Measurements from ENCODE around the gene RGS12. TPM values are rescaled to one million over a fixed set of nuclear protein-coding genes. Genes with fewer than 3 reads are reported as not detected.

The RGS12 gene
- total and polyA plus RNA-seq, 2 experiments from 2014 or later = 8.0 to 19.0 TPM

GRCh38 chr4:3244747-3245146 is 48.1 kb upstream of the RGS12 start:
- no peaks in the 10 kb centered on the region for H3K79me2 ChIP-seq (replicated peaks; ENCODE audit: insufficient read depth)
- no peak overlapping the region for H2AFZ ChIP-seq
- 0 out of 2 replicates have a peak, but pooled peaks cover 2% of the 10 kb centered on the region for H3K36me3 ChIP-seq (ENCODE audit: insufficient read depth)
- Mint-ChIP-seq H3K4me3 (no peak overlapping the region), H3K36me3 (ENCODE audit: low read depth) (peaks cover 12% of the 10 kb centered on the region), H3K27me3 (ENCODE audit: insufficient read depth, low read depth, poor library complexity) (peaks cover 12% of the 10 kb centered on the region), H3K9me3 (no peaks in the 10 kb centered on the region), H3K27ac (no peak overlapping the region), H3K4me1 (peaks cover 34% of the 10 kb centered on the region)
- H3K4me2 ChIP-seq = no peak overlapping the region
- H3F3A ChIP-seq (replicated peaks; ENCODE audit: low read depth) = no peaks in the 10 kb centered on the region
- H3K4me3 ChIP-seq = no peak overlapping the region
- H4K20me1 ChIP-seq (replicated peaks; ENCODE audit: insufficient read depth) = peaks cover 11% of the 10 kb centered on the region
- H3K27ac ChIP-seq (ENCODE audit: low read depth) = no peak overlapping the region
- H3K4me1 ChIP-seq (ENCODE audit: insufficient read depth) = no peaks in the 10 kb centered on the region
- no peak for TF ChIP-seq REST (IDR thresholded peaks at IDR 0.05; ENCODE audit: unreplicated experiment)
- no peak for TF ChIP-seq ZNF462 (CRISPR knock-in tag; IDR thresholded peaks at IDR 0.05)
- TF ChIP-seq NANOG (IDR thresholded peaks at IDR 0.05; ENCODE audit: borderline replicate concordance) = no peak
- TF ChIP-seq EZH2 (IDR thresholded peaks at IDR 0.05; ENCODE audit: low read depth, unreplicated experiment) = no peak
- H3K27me3 ChIP-seq (ENCODE audit: insufficient read depth) = no peaks in the 10 kb centered on the region
- ATAC-seq (no peak), DNase-seq (ENCODE audit: low spot score) (no peak)
- no peaks in the 10 kb centered on the region for H3K9me2 ChIP-seq (ENCODE audit: insufficient read depth)

All from GM23338 (cell line).